PC-9 (cell line): Measurements from ENCODE around the gene PIGZ.

ENCODE experiments used
- EZH2 ChIP-seq: fragments of 200-600 bp; sonication (generic); IDR thresholded peaks from 2 replicates; pipeline ENCODE4 v1.8.0; 2017; ENCODE audit warnings: antibody characterized with exemption, low read depth
- TF ChIP-seq, protein P1 (sequence below): fragments of 200-600 bp; sonication (generic); conservative IDR thresholded peaks from 2 replicates; pipeline ENCODE4 v1.6.1; 2017; ENCODE audit warnings: mixed run types, antibody characterized with exemption, mild to moderate bottlenecking, moderate library complexity

DNA sequence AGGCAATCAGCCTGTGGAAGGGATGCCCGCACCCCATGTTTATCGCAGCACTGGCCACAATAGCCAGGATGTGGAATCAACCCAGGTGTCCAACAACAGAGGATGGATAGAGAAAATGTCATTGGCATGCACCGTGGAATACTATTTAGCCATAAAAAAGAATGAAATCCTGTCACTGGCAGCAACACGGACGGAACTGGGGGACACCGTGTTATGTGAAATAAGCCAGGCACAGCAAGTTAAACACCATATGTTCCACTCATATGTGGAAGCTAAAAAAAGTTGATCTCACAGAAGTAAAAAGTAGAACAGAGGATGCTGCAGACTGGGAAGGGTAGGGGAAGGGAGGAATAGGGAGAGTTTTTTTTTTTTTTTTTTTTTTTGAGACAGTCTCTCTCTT lies 45.4 kb upstream of the PIGZ start:
- TF ChIP-seq, protein P1, sequence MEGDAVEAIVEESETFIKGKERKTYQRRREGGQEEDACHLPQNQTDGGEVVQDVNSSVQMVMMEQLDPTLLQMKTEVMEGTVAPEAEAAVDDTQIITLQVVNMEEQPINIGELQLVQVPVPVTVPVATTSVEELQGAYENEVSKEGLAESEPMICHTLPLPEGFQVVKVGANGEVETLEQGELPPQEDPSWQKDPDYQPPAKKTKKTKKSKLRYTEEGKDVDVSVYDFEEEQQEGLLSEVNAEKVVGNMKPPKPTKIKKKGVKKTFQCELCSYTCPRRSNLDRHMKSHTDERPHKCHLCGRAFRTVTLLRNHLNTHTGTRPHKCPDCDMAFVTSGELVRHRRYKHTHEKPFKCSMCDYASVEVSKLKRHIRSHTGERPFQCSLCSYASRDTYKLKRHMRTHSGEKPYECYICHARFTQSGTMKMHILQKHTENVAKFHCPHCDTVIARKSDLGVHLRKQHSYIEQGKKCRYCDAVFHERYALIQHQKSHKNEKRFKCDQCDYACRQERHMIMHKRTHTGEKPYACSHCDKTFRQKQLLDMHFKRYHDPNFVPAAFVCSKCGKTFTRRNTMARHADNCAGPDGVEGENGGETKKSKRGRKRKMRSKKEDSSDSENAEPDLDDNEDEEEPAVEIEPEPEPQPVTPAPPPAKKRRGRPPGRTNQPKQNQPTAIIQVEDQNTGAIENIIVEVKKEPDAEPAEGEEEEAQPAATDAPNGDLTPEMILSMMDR = no peak
- no peak for TF ChIP-seq EZH2
